ENCODE measurements around the gene PEPD.
"Not testable (repeated sequence)": the region's sequence is repeated elsewhere in the genome, so short reads cannot be mapped to it uniquely, and the experiment has no call there.

Gene PEPD

GRCh38 chr19:33497131-33497777, 24.3 kb downstream of the PEPD start:
- H3K9ac ChIP-seq (ENCODE audit: low read depth, low read length): no peak overlapping the region
- H3K36me3 ChIP-seq (ENCODE audit: control insufficient read depth, insufficient read depth, low read length): peaks cover 33% of the 10 kb centered on the region
- no peaks in the 10 kb centered on the region for H3K9me3 ChIP-seq (ENCODE audit: control insufficient read depth, insufficient read depth, low read length)
- no peaks in the 10 kb centered on the region for H3K4me1 ChIP-seq (ENCODE audit: control insufficient read depth, insufficient read depth, low read length)
- H3K4me3 ChIP-seq (ENCODE audit: low read depth, low read length): no peak overlapping the region
- H3K27ac ChIP-seq (ENCODE audit: low read depth, low read length): no peak overlapping the region
- no peaks in the 10 kb centered on the region for H3K27me3 ChIP-seq (ENCODE audit: control insufficient read depth, insufficient read depth, low read length)

GRCh38 chr19:33496038-33496895, 25.3 kb downstream of the PEPD start:
- peaks cover 33% of the 10 kb centered on the region for H3K36me3 ChIP-seq (ENCODE audit: control insufficient read depth, insufficient read depth, low read length)
- H3K4me1 ChIP-seq (ENCODE audit: control insufficient read depth, insufficient read depth, low read length): no peaks in the 10 kb centered on the region
- no peak overlapping the region for H3K9ac ChIP-seq (ENCODE audit: low read depth, low read length)
- H3K27ac ChIP-seq (ENCODE audit: low read depth, low read length): no peak overlapping the region
- H3K27me3 ChIP-seq (ENCODE audit: control insufficient read depth, insufficient read depth, low read length): no peaks in the 10 kb centered on the region
- H3K9me3 ChIP-seq (ENCODE audit: control insufficient read depth, insufficient read depth, low read length): no peaks in the 10 kb centered on the region
- no peak overlapping the region for H3K4me3 ChIP-seq (ENCODE audit: low read depth, low read length)

- Histone ChIP-seq H3K9me3 (ENCODE audit: control insufficient read depth, insufficient read depth, low read length) (no peaks in the 10 kb centered on the region), H3K9ac (ENCODE audit: low read depth, low read length) (no peak overlapping the region), H3K4me3 (ENCODE audit: low read depth, low read length) (no peak overlapping the region), H3K27me3 (ENCODE audit: control insufficient read depth, insufficient read depth, low read length) (no peaks in the 10 kb centered on the region), H3K4me1 (ENCODE audit: control insufficient read depth, insufficient read depth, low read length) (no peaks in the 10 kb centered on the region), H3K36me3 (ENCODE audit: control insufficient read depth, insufficient read depth, low read length) (peaks cover 12% of the 10 kb centered on the region; the same call in 1 of the 2 replicates), H3K27ac (ENCODE audit: low read depth, low read length) (no peak overlapping the region)
Measured at GRCh38 chr19:33493401-33494275, 28.0 kb downstream of the PEPD start.

- H3K9ac ChIP-seq (ENCODE audit: low read depth, low read length): no peak overlapping the region
- no peak overlapping the region for H3K4me3 ChIP-seq (ENCODE audit: low read depth, low read length)
- H3K27ac ChIP-seq (ENCODE audit: low read depth, low read length): no peak overlapping the region
- no peaks in the 10 kb centered on the region for H3K4me1 ChIP-seq (ENCODE audit: control insufficient read depth, insufficient read depth, low read length)
- H3K36me3 ChIP-seq (ENCODE audit: control insufficient read depth, insufficient read depth, low read length): 0 out of 2 replicates have a peak, but pooled peaks cover 5% of the 10 kb centered on the region
- no peaks in the 10 kb centered on the region for H3K27me3 ChIP-seq (ENCODE audit: control insufficient read depth, insufficient read depth, low read length)
- no peaks in the 10 kb centered on the region for H3K9me3 ChIP-seq (ENCODE audit: control insufficient read depth, insufficient read depth, low read length)
Measured at GRCh38 chr19:33492951-33493350, 28.6 kb downstream of the PEPD start.

- no peak overlapping the region for H3K9ac ChIP-seq (ENCODE audit: low read depth, low read length)
- H3K27ac ChIP-seq (ENCODE audit: low read depth, low read length): no peak overlapping the region
- H3K9me3 ChIP-seq (ENCODE audit: control insufficient read depth, insufficient read depth, low read length): no peaks in the 10 kb centered on the region
- no peaks in the 10 kb centered on the region for H3K27me3 ChIP-seq (ENCODE audit: control insufficient read depth, insufficient read depth, low read length)
- no peak overlapping the region for H3K4me3 ChIP-seq (ENCODE audit: low read depth, low read length)
- H3K4me1 ChIP-seq (ENCODE audit: control insufficient read depth, insufficient read depth, low read length): no peaks in the 10 kb centered on the region
- H3K36me3 ChIP-seq (ENCODE audit: control insufficient read depth, insufficient read depth, low read length): no peaks in the 10 kb centered on the region
Measured at GRCh38 chr19:33492090-33492489, 29.5 kb downstream of the PEPD start.

- H3K4me1 ChIP-seq (ENCODE audit: control insufficient read depth, insufficient read depth, low read length); H3K4me3 ChIP-seq (ENCODE audit: low read depth, low read length); H3K27ac ChIP-seq (ENCODE audit: low read depth, low read length); H3K36me3 ChIP-seq (ENCODE audit: control insufficient read depth, insufficient read depth, low read length); H3K27me3 ChIP-seq (ENCODE audit: control insufficient read depth, insufficient read depth, low read length); H3K9ac ChIP-seq (ENCODE audit: low read depth, low read length); H3K9me3 ChIP-seq (ENCODE audit: control insufficient read depth, insufficient read depth, low read length): not testable (repeated sequence)
Measured at GRCh38 chr19:33490596-33490995, 31.0 kb downstream of the PEPD start.

- Histone ChIP-seq H3K27ac (ENCODE audit: low read depth, low read length) (no peak overlapping the region), H3K9ac (ENCODE audit: low read depth, low read length) (no peak overlapping the region), H3K4me1 (ENCODE audit: control insufficient read depth, insufficient read depth, low read length) (no peaks in the 10 kb centered on the region), H3K9me3 (ENCODE audit: control insufficient read depth, insufficient read depth, low read length) (no peaks in the 10 kb centered on the region), H3K27me3 (ENCODE audit: control insufficient read depth, insufficient read depth, low read length) (no peaks in the 10 kb centered on the region), H3K36me3 (ENCODE audit: control insufficient read depth, insufficient read depth, low read length) (0 out of 2 replicates have a peak, but pooled peaks cover 3% of the 10 kb centered on the region), H3K4me3 (ENCODE audit: low read depth, low read length) (no peak overlapping the region)
Measured at GRCh38 chr19:33490041-33490451, 31.5 kb downstream of the PEPD start.

GRCh38 chr19:33488826-33489225, 32.8 kb downstream of the PEPD start:
- H3K9me3 ChIP-seq (ENCODE audit: control insufficient read depth, insufficient read depth, low read length): no peaks in the 10 kb centered on the region
- H3K27ac ChIP-seq (ENCODE audit: low read depth, low read length): no peak overlapping the region

GRCh38 chr19:33487901-33488800, 33.4 kb downstream of the PEPD start:
- Histone ChIP-seq H3K4me1 (ENCODE audit: control insufficient read depth, insufficient read depth, low read length) (no peaks in the 10 kb centered on the region), H3K9ac (ENCODE audit: low read depth, low read length) (no peak overlapping the region)

More at GRCh38 chr19:33488826-33489225, 32.8 kb downstream of the PEPD start:
- no peaks in the 10 kb centered on the region for H3K4me1 ChIP-seq (ENCODE audit: control insufficient read depth, insufficient read depth, low read length)
- H3K36me3 ChIP-seq (ENCODE audit: control insufficient read depth, insufficient read depth, low read length): 0 out of 2 replicates have a peak, but pooled peaks cover 3% of the 10 kb centered on the region
- no peak overlapping the region for H3K9ac ChIP-seq (ENCODE audit: low read depth, low read length)
- no peaks in the 10 kb centered on the region for H3K27me3 ChIP-seq (ENCODE audit: control insufficient read depth, insufficient read depth, low read length)
- H3K4me3 ChIP-seq (ENCODE audit: low read depth, low read length): no peak overlapping the region

More at GRCh38 chr19:33487901-33488800, 33.4 kb downstream of the PEPD start:
- H3K36me3 ChIP-seq (ENCODE audit: control insufficient read depth, insufficient read depth, low read length): 0 out of 2 replicates have a peak, but pooled peaks cover 3% of the 10 kb centered on the region
- no peak overlapping the region for H3K4me3 ChIP-seq (ENCODE audit: low read depth, low read length)
- no peak overlapping the region for H3K27ac ChIP-seq (ENCODE audit: low read depth, low read length)
- H3K27me3 ChIP-seq (ENCODE audit: control insufficient read depth, insufficient read depth, low read length): no peaks in the 10 kb centered on the region
- no peaks in the 10 kb centered on the region for H3K9me3 ChIP-seq (ENCODE audit: control insufficient read depth, insufficient read depth, low read length)
